GM18520 (cell line): ENCODE data around the gene LGALS4.
"Not testable (repeated sequence)": the region's sequence is repeated elsewhere in the genome, so short reads cannot be mapped to it uniquely, and the experiment has no call there.

Experiments
- ATAC-seq: cut with Tn5 transposase; IDR thresholded peaks from one replicate; pipeline ENCODE4 v1.9.1; 2021; ENCODE audit not compliant: unreplicated experiment

LGALS4 gene

GRCh38 chr19:38797781-38798180 lies 15.0 kb downstream of the LGALS4 start:
- not testable (repeated sequence) for ATAC-seq

- ATAC-seq, result no peak
Measured at GRCh38 chr19:38796154-38796553, 16.6 kb downstream of the LGALS4 start.

- no peak for ATAC-seq
Measured at GRCh38 chr19:38795549-38795948, 17.2 kb downstream of the LGALS4 start.

GRCh38 chr19:38793671-38794070 lies 19.1 kb downstream of the LGALS4 start:
- ATAC-seq, result no peak

GRCh38 chr19:38793177-38793576 lies 19.6 kb downstream of the LGALS4 start:
- no peak for ATAC-seq

- ATAC-seq, result no peak
Measured at GRCh38 chr19:38792250-38793111, 20.3 kb downstream of the LGALS4 start.

- ATAC-seq, result not testable (repeated sequence)
Measured at GRCh38 chr19:38791451-38792064, 21.2 kb downstream of the LGALS4 start.

GRCh38 chr19:38790507-38791403 lies 22.0 kb downstream of the LGALS4 start:
- ATAC-seq, result not testable (repeated sequence)

GRCh38 chr19:38788478-38789243 lies 24.1 kb downstream of the LGALS4 start, which contains the start of gene LGALS7B:
Gene LGALS7B (plus strand): TSS chr19:38789200. CDS start chr19:38789227, 27 bp downstream.
- no peak for ATAC-seq

GRCh38 chr19:38786572-38787265 lies 26.0 kb downstream of the LGALS4 start:
- ATAC-seq, result no peak

- not testable (repeated sequence) for ATAC-seq
Measured at GRCh38 chr19:38786061-38786460, 26.7 kb downstream of the LGALS4 start.

- no peak for ATAC-seq
Measured at GRCh38 chr19:38785187-38785699, 27.5 kb downstream of the LGALS4 start.

GRCh38 chr19:38784224-38784623 lies 28.5 kb downstream of the LGALS4 start:
- no peak for ATAC-seq

- ATAC-seq, result not testable (repeated sequence)
Measured at GRCh38 chr19:38782212-38782611, 30.5 kb downstream of the LGALS4 start.

GRCh38 chr19:38781058-38781457 lies 31.7 kb downstream of the LGALS4 start:
- no peak for ATAC-seq

- ATAC-seq, result no peak
Measured at GRCh38 chr19:38780443-38780842, 32.3 kb downstream of the LGALS4 start.

- ATAC-seq, result no peak
Measured at GRCh38 chr19:38778733-38779132, 34.0 kb downstream of the LGALS4 start.

GRCh38 chr19:38774181-38774950 lies 38.4 kb downstream of the LGALS4 start:
- no peak for ATAC-seq
